Ovary (tissue), 3 donors: ENCODE measurements around the gene UBE4A.

Source experiments
- CTCF ChIP-seq, 3 donors: fragments of 450-650 bp in 2 of 3; fragments of 200-600 bp in 1 of 3; IDR thresholded peaks; one replicate each; pipeline versions ENCODE4 v1.5.1 to v1.8.0; 2016 to 2022; ENCODE audit warnings: antibody characterized with exemption in 3 of 3, mild to moderate bottlenecking in 1 of 3
- EP300 ChIP-seq: sonication (generic); formaldehyde crosslinking; IDR thresholded peaks from one replicate; pipeline ENCODE4 v1.6.1; 2017; ENCODE audit warnings: antibody characterized with exemption
- POLR2A ChIP-seq: fragments of 450-650 bp; IDR thresholded peaks from one replicate; pipeline ENCODE4 v1.6.1; 2017; ENCODE audit warnings: antibody characterized with exemption, mild to moderate bottlenecking, moderate library complexity
- donor health status: DM: no; HTN: no; CAD: no.

DNA sequence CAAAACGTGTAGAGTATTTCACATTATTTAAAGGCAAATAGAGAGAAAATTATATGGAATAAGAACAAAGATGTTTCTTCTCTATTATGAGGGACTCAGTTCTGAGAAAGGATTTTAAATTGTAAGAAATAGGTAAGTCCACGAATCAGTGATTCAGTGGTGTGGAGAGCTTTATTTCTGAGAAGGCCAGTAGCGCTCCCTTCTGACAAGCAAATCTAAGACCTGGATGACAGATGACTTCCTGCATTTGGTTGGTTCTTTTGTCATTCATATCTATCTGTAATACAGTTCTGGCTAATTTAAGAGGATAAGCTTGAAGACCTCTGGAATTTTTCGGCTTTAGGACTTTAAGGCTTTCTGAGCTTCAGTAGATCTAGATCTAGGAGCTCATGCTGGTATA, 47.9 kb upstream of the UBE4A start:
- no peak for TF ChIP-seq CTCF (IDR thresholded peaks at IDR 0.05)
- no peak for TF ChIP-seq POLR2A
- no peak for TF ChIP-seq EP300
